Epithelial cell of proximal tubule (primary cell): ENCODE data around the gene RPUSD2. TPM values are rescaled to one million over a fixed set of nuclear protein-coding genes. Genes with fewer than 3 reads are reported as not detected.

Experiments used
- DNase-seq: peaks from one replicate; pipeline ENCODE4 v3.0.0-alpha.2; 2011; ENCODE audit warnings: low read depth
- H3K4me3 ChIP-seq: 2 replicates; pipeline ENCODE4 v1.5.1; 2011; ENCODE audit warnings: low read depth, mild to moderate bottlenecking, low read length
- CTCF ChIP-seq: conservative IDR thresholded peaks from 2 replicates; pipeline ENCODE4 v1.5.1; 2012; ENCODE audit warnings: low read depth, mild to moderate bottlenecking, low read length
- total RNA-seq: library from RNA; depleted of rRNA; stranded (reverse); fragments of >200 nt; gene quantifications from 2 replicates; pipeline ENCODE4 v1.2.3, GENCODE V29; 2015

RPUSD2 gene
- total RNA-seq, 1 donor from 2014 or later: 10.1 TPM

GRCh38 chr15:40603935-40604334, 34.8 kb downstream of the RPUSD2 start:
- no peak overlapping the region for H3K4me3 ChIP-seq
- DNase-seq: no peak
- TF ChIP-seq CTCF: no peak

DNA sequence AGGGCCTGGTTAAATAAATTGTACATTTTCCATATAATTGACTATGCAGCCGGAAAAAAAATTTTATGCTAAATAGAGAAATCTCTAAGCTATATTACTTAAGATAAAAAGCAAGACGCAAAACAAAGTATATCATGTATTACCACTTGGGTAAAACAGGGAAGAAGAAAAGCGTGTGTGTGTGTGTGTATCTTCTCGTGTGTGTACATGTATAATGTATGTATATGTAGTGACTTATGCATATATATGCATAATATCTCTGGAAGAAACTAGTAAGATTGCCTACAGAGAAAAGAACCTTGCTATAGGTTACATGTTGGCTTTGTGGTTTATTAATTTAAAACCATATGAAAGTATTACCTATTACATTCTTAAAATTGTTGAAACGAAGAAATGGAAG, 44.0 kb downstream of the RPUSD2 start:
- no peak overlapping the region for H3K4me3 ChIP-seq
- DNase-seq: no peak
- TF ChIP-seq CTCF: no peak

DNA sequence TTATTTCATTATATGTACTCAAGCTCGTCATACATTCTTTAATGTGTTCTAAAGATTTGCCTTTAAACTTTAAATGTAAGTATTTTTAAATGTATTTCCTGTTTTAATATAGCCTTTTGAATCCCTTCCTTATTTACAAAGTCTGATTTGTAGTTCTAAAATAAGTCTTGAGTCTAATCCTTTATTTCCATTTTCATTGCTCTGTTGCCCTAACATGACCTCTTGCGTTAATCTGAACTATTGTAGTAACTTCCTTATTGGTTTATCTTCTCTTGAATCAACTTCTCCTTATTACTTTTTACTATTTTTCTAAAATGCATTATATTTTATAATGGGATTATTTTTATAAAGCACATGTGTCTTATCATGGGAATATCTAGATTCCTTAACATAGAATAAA, 48.9 kb downstream of the RPUSD2 start:
- no peak overlapping the region for H3K4me3 ChIP-seq
- no peak for TF ChIP-seq CTCF
- no peak for DNase-seq

- DNase-seq: no peak
Observed at GRCh38 chr15:40618906-40619305, 49.8 kb downstream of the RPUSD2 start.

DNA sequence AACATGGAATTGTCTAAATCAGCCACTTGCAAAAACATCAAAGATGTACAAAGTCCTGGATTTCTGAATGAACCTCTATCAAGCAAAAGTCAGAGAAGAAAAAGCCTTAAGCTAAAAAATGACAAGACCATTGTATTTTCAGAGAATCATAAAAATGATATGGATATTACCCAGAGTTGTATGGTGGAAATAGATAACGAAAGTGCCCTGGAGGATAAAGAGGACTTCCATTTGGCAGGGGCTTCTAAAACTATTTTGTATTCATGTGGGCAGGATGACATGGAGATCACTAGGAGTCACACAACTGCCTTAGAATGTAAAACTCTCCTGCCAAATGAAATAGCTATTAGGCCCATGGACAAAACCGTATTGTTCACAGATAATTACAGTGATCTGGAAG, 54.3 kb downstream of the RPUSD2 start:
- no peak for DNase-seq
- no peak for TF ChIP-seq CTCF
- H3K4me3 ChIP-seq: no peak overlapping the region

More at GRCh38 chr15:40618906-40619305, 49.8 kb downstream of the RPUSD2 start:
- H3K4me3 ChIP-seq: no peak overlapping the region
- TF ChIP-seq CTCF: no peak

Other genes with a start within 250 kb of the RPUSD2 start
- 15.3 and 17.3 TPM in 2 replicates for gene INAFM2, start 245.6 kb upstream of the RPUSD2 start, total RNA-seq
- gene CCDC9B, start 228.4 kb upstream of the RPUSD2 start, total RNA-seq: 4.6 and 10.7 TPM in 2 replicates
- not detected in 2 replicates for gene PHGR1, start 218.3 kb upstream of the RPUSD2 start, total RNA-seq
- gene DISP2, start 211.1 kb upstream of the RPUSD2 start, total RNA-seq: 0.22 and 0.40 TPM in 2 replicates
- gene KNSTRN, start 186.6 kb upstream of the RPUSD2 start, total RNA-seq: 54.7 and 107 TPM in 2 replicates
- 34.4 and 41.2 TPM in 2 replicates for gene IVD, start 163.5 kb upstream of the RPUSD2 start, total RNA-seq
- 14.0 and 15.7 TPM in 2 replicates for gene BAHD1, start 128.3 kb upstream of the RPUSD2 start, total RNA-seq
- 14.4 and 20.0 TPM in 2 replicates for gene CHST14, start 98.3 kb upstream of the RPUSD2 start, total RNA-seq
- 19.7 and 32.8 TPM in 2 replicates for gene CCDC32, start 4.3 kb upstream of the RPUSD2 start, total RNA-seq
- gene KNL1, start 24.9 kb downstream of the RPUSD2 start, total RNA-seq: 23.9 and 31.3 TPM in 2 replicates
- 19.5 and 20.8 TPM in 2 replicates for gene RAD51, start 125.9 kb downstream of the RPUSD2 start, total RNA-seq
- gene RMDN3, start 186.0 kb downstream of the RPUSD2 start, total RNA-seq: 20.6 and 25.4 TPM in 2 replicates
- gene GCHFR, start 194.8 kb downstream of the RPUSD2 start, total RNA-seq: 87.2 and 113 TPM in 2 replicates
- 0.63 and 2.7 TPM in 2 replicates for gene C15orf62, start 200.7 kb downstream of the RPUSD2 start, total RNA-seq
- 30.0 and 34.8 TPM in 2 replicates for gene ZFYVE19, start 237.8 kb downstream of the RPUSD2 start, total RNA-seq
- gene DNAJC17, start 238.2 kb downstream of the RPUSD2 start, total RNA-seq: 21.7 and 43.2 TPM in 2 replicates